HEK293T (cell line): ENCODE results near the gene CDC26.

Source experiments
- BHLHE40 ChIP-seq: fragments of 450-650 bp; IDR thresholded peaks from 2 replicates; pipeline ENCODE4 v1.6.1; 2016; ENCODE audit warnings: mild to moderate bottlenecking, moderate library complexity, borderline replicate concordance
- CTBP1 ChIP-seq: fragments of 450-650 bp; IDR thresholded peaks from 2 replicates; pipeline ENCODE4 v1.6.1; 2016; ENCODE audit warnings: borderline replicate concordance
- ELF4 ChIP-seq: fragments of 450-650 bp; IDR thresholded peaks from 2 replicates; pipeline ENCODE4 v1.6.1; 2017; ENCODE audit warnings: antibody characterized with exemption
- FOXA1 ChIP-seq: fragments of 450-650 bp; IDR thresholded peaks from 2 replicates; pipeline ENCODE4 v1.6.1; 2016; ENCODE audit warnings: mild to moderate bottlenecking
- FOXK2 ChIP-seq: fragments of 450-650 bp; IDR thresholded peaks from 2 replicates; pipeline ENCODE4 v1.6.1; 2016; ENCODE audit warnings: mild to moderate bottlenecking
- FOXM1 ChIP-seq: fragments of 450-650 bp; IDR thresholded peaks from 2 replicates; pipeline ENCODE4 v1.6.1; 2017; ENCODE audit warnings: mild to moderate bottlenecking, borderline replicate concordance
- HDGF ChIP-seq: fragments of 450-650 bp; IDR thresholded peaks from 2 replicates; pipeline ENCODE4 v1.6.1; 2017; ENCODE audit warnings: antibody characterized with exemption, borderline replicate concordance
- L3MBTL2 ChIP-seq: fragments of 450-650 bp; conservative IDR thresholded peaks from 2 replicates; pipeline ENCODE4 v1.6.1; 2016; ENCODE audit warnings: mild to moderate bottlenecking
- LEF1 ChIP-seq: fragments of 450-650 bp; IDR thresholded peaks from 2 replicates; pipeline ENCODE4 v1.6.1; 2017; ENCODE audit warnings: mild to moderate bottlenecking, borderline replicate concordance
- NFRKB ChIP-seq: fragments of 450-650 bp; IDR thresholded peaks from 2 replicates; pipeline ENCODE4 v1.6.1; 2016; ENCODE audit warnings: mild to moderate bottlenecking, moderate library complexity
- PKNOX1 ChIP-seq: fragments of 450-650 bp; IDR thresholded peaks from 2 replicates; pipeline ENCODE4 v1.6.1; 2016
- SUZ12 ChIP-seq: fragments of 450-650 bp; IDR thresholded peaks from 2 replicates; pipeline ENCODE4 v1.6.1; 2016; ENCODE audit warnings: mild to moderate bottlenecking
- TARDBP ChIP-seq: fragments of 450-650 bp; IDR thresholded peaks from 2 replicates; pipeline ENCODE4 v1.6.1; 2016
- ZNF384 ChIP-seq: fragments of 450-650 bp; IDR thresholded peaks from 2 replicates; pipeline ENCODE4 v1.6.1; 2016

- no peak for TF ChIP-seq SUZ12
- TF ChIP-seq PKNOX1 = no peak
- no peak for TF ChIP-seq NFRKB
- no peak for TF ChIP-seq BHLHE40
- no peak for TF ChIP-seq ELF4
- TF ChIP-seq FOXM1 = no peak
- no peak for TF ChIP-seq TARDBP
- no peak for TF ChIP-seq FOXK2
- TF ChIP-seq ZNF384 = no peak
- no peak for TF ChIP-seq LEF1
- TF ChIP-seq FOXA1 = no peak
- TF ChIP-seq HDGF = no peak
- TF ChIP-seq CTBP1 = no peak
- no peak for TF ChIP-seq L3MBTL2
Measured at GRCh38 chr9:113306566-113306965, 31.2 kb upstream of the CDC26 start.
